AG04450 (cell line): ENCODE results near the gene KCNK16. TPM values are rescaled to one million over a fixed set of nuclear protein-coding genes. Genes with fewer than 3 reads are reported as not detected.

Experiments used
- CTCF ChIA-PET: fragments of 300-600, 350-600 bp; formaldehyde crosslinking; extraction: SDS; loops from one replicate; lab custom pipeline; 2022; ENCODE audit warnings: antibody characterized with exemption, inconsistent platforms; lab: Charles Lee
- POLR2A ChIA-PET: fragments of 350-600 bp; formaldehyde crosslinking; extraction: SDS; loops from one replicate; lab custom pipeline; 2021; ENCODE audit warnings: antibody characterized with exemption, inconsistent platforms; lab: Yijun Ruan, JAX
- DNase-seq: peaks from one replicate; pipeline ENCODE4 v3.0.0-alpha.2; 2011; ENCODE audit warnings: low read depth, low spot score
- H3K27ac ChIP-seq: one replicate; pipeline ENCODE4 v1.5.1; 2012; ENCODE audit warnings: low read depth, low read length, control low read depth
- H3K27me3 ChIP-seq: one replicate; pipeline ENCODE4 v1.6.0; 2012; ENCODE audit warnings: low read length; ENCODE audit not compliant: control insufficient read depth, insufficient read depth
- H3K4me3 ChIP-seq: 2 replicates; pipeline ENCODE4 v1.5.1; 2011; ENCODE audit warnings: mild to moderate bottlenecking, low read depth, low read length, control low read depth
- H3K9me3 ChIP-seq: 2 replicates; pipeline ENCODE4 v1.5.1; 2012; ENCODE audit warnings: low read length; ENCODE audit not compliant: control insufficient read depth, insufficient read depth
- CTCF ChIP-seq: IDR thresholded peaks from 2 replicates; pipeline ENCODE4 v1.5.1; 2011; ENCODE audit warnings: low read depth, low read length, control low read depth, inconsistent platforms
- polyA plus RNA-seq: library from polyadenylated mRNA; depleted of rRNA; stranded (reverse); fragments of >200 nt; gene quantifications from 2 replicates; pipeline ENCODE4 v1.2.3, GENCODE V29; 2011

The KCNK16 gene
- polyA plus RNA-seq, 1 experiment = not detected

GRCh38 chr6:39320363-39320984 lies 2.0 kb downstream of the KCNK16 start:
- CTCF ChIA-PET = no interaction called here
- no peak for DNase-seq
- Histone ChIP-seq H3K27ac (no peak overlapping the region), H3K27me3 (peaks cover under 1% of the 10 kb centered on the region), H3K4me3 (no peak overlapping the region), H3K9me3 (no peaks in the 10 kb centered on the region)
- no peak for TF ChIP-seq CTCF
- POLR2A ChIA-PET = no interaction called here

DNA sequence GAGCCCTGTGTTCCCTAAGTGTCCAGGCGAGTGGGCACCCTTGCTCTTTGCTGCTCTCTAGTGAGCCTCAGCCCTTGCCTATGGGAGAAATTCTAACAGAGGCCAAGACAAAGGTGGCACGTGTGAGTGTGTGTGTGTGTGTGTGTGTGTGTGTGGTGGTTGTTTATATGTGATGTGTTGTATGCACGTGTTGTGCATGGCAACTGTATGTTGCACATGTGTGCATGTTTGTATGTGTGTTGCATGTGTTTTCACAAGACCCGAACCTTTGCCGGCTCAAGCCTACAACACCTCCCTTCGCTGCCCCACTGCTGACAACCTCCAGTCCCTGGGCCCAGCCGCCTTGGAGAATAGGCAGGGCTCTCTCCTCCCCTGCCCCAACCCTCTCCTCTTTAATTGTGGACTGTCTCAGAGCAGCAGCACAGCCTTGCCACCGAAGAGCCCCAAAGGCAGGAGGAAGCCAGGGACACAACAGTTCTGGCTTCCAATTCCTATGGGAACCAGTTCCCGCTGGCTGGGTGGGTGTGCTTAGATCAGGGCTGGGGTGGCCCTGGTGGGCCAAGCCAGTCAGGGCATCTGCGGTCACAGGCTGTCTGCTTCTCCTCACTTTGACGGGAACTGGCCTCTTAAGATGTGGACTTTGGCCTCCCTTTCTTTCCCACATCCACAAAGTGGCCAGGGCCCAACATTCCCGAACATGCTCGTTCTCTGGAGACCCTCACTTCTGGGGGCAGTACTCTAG lies 2.7 kb downstream of the KCNK16 start:
- no peak for TF ChIP-seq CTCF
- DNase-seq = no peak
- ChIA-PET CTCF (no interaction called here), POLR2A (no interaction called here)
- Histone ChIP-seq H3K27me3 (peaks cover 6% of the 10 kb centered on the region), H3K27ac (no peak overlapping the region), H3K9me3 (no peaks in the 10 kb centered on the region), H3K4me3 (no peak overlapping the region)

DNA sequence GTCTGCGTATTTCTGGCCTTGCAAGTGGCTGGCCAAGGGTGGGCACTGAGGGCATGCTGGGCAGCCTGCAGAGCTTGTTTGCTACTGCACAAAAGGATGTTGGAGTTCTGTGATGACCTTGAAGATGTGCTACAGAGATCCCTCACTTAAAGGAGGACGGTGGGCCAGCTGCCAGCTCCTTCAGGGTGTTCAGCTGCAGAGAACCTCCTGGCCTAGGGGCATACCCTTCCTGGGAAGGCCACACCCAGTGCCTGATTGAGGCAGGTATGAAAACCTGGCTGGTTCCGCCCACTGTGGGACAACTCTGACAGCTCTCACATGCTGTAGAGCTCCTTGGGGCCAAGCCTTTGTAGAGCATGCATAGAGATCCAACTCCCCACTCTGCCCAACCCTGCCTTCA lies 5.2 kb downstream of the KCNK16 start:
- no peak for DNase-seq
- Histone ChIP-seq H3K9me3 (no peaks in the 10 kb centered on the region; the same call in 1 of the 2 replicates), H3K27me3 (peaks cover 28% of the 10 kb centered on the region), H3K27ac (no peak overlapping the region), H3K4me3 (no peak overlapping the region)
- ChIA-PET POLR2A (no interaction called here), CTCF (no interaction called here)
- TF ChIP-seq CTCF = no peak

DNA sequence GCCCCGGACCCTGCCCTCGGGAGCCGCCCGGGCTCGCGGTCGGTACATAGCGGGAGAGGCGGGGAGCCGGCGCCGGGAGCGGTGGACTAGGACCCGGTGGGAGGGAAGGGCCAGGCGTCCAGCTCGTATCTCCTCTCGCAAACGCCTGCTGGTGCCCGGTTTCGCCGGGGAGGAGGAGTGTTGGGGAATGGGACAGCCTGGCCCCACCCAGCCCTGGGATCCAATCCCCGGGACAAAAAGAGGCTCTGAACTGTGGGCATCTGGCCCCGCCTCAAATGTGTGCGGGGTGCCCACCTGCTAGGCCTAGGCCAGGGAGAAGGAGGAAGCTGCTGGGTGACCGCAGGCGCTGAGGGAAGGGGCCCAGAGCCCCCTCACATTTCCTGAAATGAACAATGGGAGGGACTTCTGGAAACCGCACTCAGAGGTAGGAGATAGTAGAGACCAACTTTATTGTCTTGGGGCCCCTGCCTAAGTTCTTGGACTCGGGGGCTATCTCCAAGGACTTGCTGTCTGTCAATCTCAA lies 8.2 kb downstream of the KCNK16 start, which contains the start of gene KCNK17:
TSS of gene KCNK17 (minus strand) at position 147 of the 523 bp plus-strand sequence. CDS start at position 48, 99 bp downstream.
- H3K9me3 ChIP-seq = no peaks in the 10 kb centered on the region; the same call in 1 of the 2 replicates
- TF ChIP-seq CTCF = no peak
- no peak for DNase-seq
- peaks cover 34% of the 10 kb centered on the region for H3K27me3 ChIP-seq
- ChIA-PET CTCF (no interaction called here), POLR2A (no interaction called here)
- no peak within 1 kb of the TSS for H3K27ac ChIP-seq
- no peak within 1 kb of the TSS for H3K4me3 ChIP-seq
